ENCODE results near the gene NCAM1. TPM values are rescaled to one million over a fixed set of nuclear protein-coding genes. Genes with fewer than 3 reads are reported as not detected.

The NCAM1 gene
- total and polyA plus RNA-seq, 9 of the 15 experiments (the other 6 are each of a cell fraction or from before 2014, with no cell fraction given) = 0.09 to 0.23 TPM; not detected in 7

- intact Hi-C loops (cut with micrococcal nuclease) = no loop called here
- WGBS (ENCODE audit: insufficient coverage, low coverage, missing lambda C conversion rate) = 0% methylated on average over 6 of the region's 6 CpGs
- no peak overlapping the region for H3K27ac ChIP-seq (ENCODE audit: extremely low read depth, low read depth, low read length)
Observed at GRCh38 chr11:113172382-113172951, 211.2 kb downstream of the NCAM1 start.

More at GRCh38 chr11:113172382-113172951, 211.2 kb downstream of the NCAM1 start:
- POLR2A ChIA-PET = interaction anchor here (0.6 to 1.3 kb wide), 2 partner anchors 12 to 14 kb away, joined by 3 read pairs; no protein-coding TSS in a partner anchor
- Histone ChIP-seq H3K4me2 (ENCODE audit: insufficient read depth, low read length) (no peak overlapping the region), H3K9ac (ENCODE audit: insufficient read depth in 1 of 2, low read depth in 2 of 2, low read length in 2 of 2) (no peak overlapping the region), H3K27me3 (ENCODE audit: control insufficient read depth in 2 of 2, insufficient read depth in 2 of 2, low read length in 2 of 2) (peaks cover 9 to 15% of the 10 kb centered on the region in 2 experiments), H3K9me1 (ENCODE audit: control insufficient read depth, insufficient read depth, low read length) (no peaks in the 10 kb centered on the region), H4K20me1 (replicated peaks; ENCODE audit: control insufficient read depth, insufficient read depth, low read length) (no peaks in the 10 kb centered on the region), H3K36me3 (ENCODE audit: control insufficient read depth, insufficient read depth, low read length) (no peaks in the 10 kb centered on the region), H3K4me1 (replicated peaks in 1 of 2; ENCODE audit: control insufficient read depth in 2 of 2, insufficient read depth in 2 of 2, low read length in 2 of 2) (no peaks in the 10 kb centered on the region), H3K9me3 (replicated peaks; ENCODE audit: control insufficient read depth, insufficient read depth, low read depth, low read length) (no peaks in the 10 kb centered on the region), H2AFZ (ENCODE audit: low read depth, low read length) (no peak overlapping the region), H3K79me2 (ENCODE audit: control insufficient read depth, insufficient read depth, low read length) (no peaks in the 10 kb centered on the region), H3K4me3 (no peak overlapping the region)
- DNase-seq (ENCODE audit: extremely low read depth in 1 of 4, low spot score in 3 of 4) (no peak), ATAC-seq (no peak), FAIRE-seq (no peak)
- CTCF ChIA-PET (ENCODE audit: low intra/inter-chr PET ratio) = no interaction called here
- in situ Hi-C loops (cut with MboI) = no loop called here
- no peak for TF ChIP-seq ZNF77 (CRISPR knock-in tag; IDR thresholded peaks at IDR 0.05)
- no peak for TF ChIP-seq MTA2 (IDR thresholded peaks at IDR 0.05; ENCODE audit: low read depth)
- TF ChIP-seq TSC22D4 (tag; IDR thresholded peaks at IDR 0.05) = no peak
- TF ChIP-seq ZBED1 (IDR thresholded peaks at IDR 0.05) = no peak
- TF ChIP-seq CREB1 (IDR thresholded peaks at IDR 0.05) = no peak
- no peak for TF ChIP-seq CREB1 (CRISPR knock-in tag; IDR thresholded peaks at IDR 0.05)
- TF ChIP-seq BCOR (IDR thresholded peaks at IDR 0.05) = no peak
- TF ChIP-seq NKRF (IDR thresholded peaks at IDR 0.05; ENCODE audit: borderline replicate concordance) = no peak
- TF ChIP-seq ZNF444 (CRISPR knock-in tag; IDR thresholded peaks at IDR 0.05) = no peak
- TF ChIP-seq ZNF384 (IDR thresholded peaks at IDR 0.05; ENCODE audit: low read depth, low read length) = no peak
- TF ChIP-seq ELK1 (CRISPR knock-in tag; IDR thresholded peaks at IDR 0.05) = no peak
- no peak for TF ChIP-seq CTBP1 (IDR thresholded peaks at IDR 0.05; ENCODE audit: borderline replicate concordance)
- TF ChIP-seq FOXA1 (IDR thresholded peaks at IDR 0.05; ENCODE audit: borderline replicate concordance) = no peak
- TF ChIP-seq ZNF696 (CRISPR knock-in tag; conservative IDR thresholded peaks at IDR 0.05) = no peak
- TF ChIP-seq ESRRB (CRISPR knock-in tag; IDR thresholded peaks at IDR 0.05; ENCODE audit: borderline replicate concordance) = no peak
- BruUV-seq (replicated peaks) = no TSS peak

Measured in K562 (cell line).